ENCODE results near the gene EEF1AKMT3.

- no peak for TF ChIP-seq SAP30 (IDR thresholded peaks at IDR 0.05; ENCODE audit: borderline replicate concordance, insufficient read depth, low read depth, low read length, poor library complexity, severe bottlenecking)
- no peak for TF ChIP-seq ZNF512 (tag; IDR thresholded peaks at IDR 0.05)
- TF ChIP-seq, protein P1, sequence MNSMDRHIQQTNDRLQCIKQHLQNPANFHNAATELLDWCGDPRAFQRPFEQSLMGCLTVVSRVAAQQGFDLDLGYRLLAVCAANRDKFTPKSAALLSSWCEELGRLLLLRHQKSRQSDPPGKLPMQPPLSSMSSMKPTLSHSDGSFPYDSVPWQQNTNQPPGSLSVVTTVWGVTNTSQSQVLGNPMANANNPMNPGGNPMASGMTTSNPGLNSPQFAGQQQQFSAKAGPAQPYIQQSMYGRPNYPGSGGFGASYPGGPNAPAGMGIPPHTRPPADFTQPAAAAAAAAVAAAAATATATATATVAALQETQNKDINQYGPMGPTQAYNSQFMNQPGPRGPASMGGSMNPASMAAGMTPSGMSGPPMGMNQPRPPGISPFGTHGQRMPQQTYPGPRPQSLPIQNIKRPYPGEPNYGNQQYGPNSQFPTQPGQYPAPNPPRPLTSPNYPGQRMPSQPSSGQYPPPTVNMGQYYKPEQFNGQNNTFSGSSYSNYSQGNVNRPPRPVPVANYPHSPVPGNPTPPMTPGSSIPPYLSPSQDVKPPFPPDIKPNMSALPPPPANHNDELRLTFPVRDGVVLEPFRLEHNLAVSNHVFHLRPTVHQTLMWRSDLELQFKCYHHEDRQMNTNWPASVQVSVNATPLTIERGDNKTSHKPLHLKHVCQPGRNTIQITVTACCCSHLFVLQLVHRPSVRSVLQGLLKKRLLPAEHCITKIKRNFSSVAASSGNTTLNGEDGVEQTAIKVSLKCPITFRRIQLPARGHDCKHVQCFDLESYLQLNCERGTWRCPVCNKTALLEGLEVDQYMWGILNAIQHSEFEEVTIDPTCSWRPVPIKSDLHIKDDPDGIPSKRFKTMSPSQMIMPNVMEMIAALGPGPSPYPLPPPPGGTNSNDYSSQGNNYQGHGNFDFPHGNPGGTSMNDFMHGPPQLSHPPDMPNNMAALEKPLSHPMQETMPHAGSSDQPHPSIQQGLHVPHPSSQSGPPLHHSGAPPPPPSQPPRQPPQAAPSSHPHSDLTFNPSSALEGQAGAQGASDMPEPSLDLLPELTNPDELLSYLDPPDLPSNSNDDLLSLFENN (IDR thresholded peaks at IDR 0.05; ENCODE audit: low read depth in 2 of 2, low read length in 2 of 2), result no peak
Measured at GRCh38 chr12:57753756-57754337, 18.6 kb upstream of the EEF1AKMT3 start.

Data from K562 (cell line).